GM21528 (cell line): ENCODE measurements around the gene KRT23.

Source experiments
- ATAC-seq: cut with Tn5 transposase; IDR thresholded peaks from one replicate; pipeline ENCODE4 v1.9.1; 2021; ENCODE audit warnings: mild to moderate bottlenecking, moderate library complexity; ENCODE audit not compliant: unreplicated experiment, low FRiP score

The KRT23 gene

GRCh38 chr17:40873801-40874200 lies 63.6 kb downstream of the KRT23 start:
- no peak for ATAC-seq

- ATAC-seq, result no peak
Measured at GRCh38 chr17:40873255-40873654, 64.2 kb downstream of the KRT23 start.
